ENCODE measurements around the gene SLC30A3.

GRCh38 chr2:27270131-27270530, 7.3 kb upstream of the SLC30A3 start:
- TF ChIP-seq CTCF (IDR thresholded peaks at IDR 0.05) (no peak), POLR2A (IDR thresholded peaks at IDR 0.05) (no peak)

All from Peyer's patch (tissue), 4 donors.